ENCODE measurements around the gene ZNF223. TPM values are rescaled to one million over a fixed set of nuclear protein-coding genes. Genes with fewer than 3 reads are reported as not detected.

ZNF223 gene
- total and polyA plus RNA-seq, 10 donors: 2.7 to 9.9 (median 5.8) TPM

DNA sequence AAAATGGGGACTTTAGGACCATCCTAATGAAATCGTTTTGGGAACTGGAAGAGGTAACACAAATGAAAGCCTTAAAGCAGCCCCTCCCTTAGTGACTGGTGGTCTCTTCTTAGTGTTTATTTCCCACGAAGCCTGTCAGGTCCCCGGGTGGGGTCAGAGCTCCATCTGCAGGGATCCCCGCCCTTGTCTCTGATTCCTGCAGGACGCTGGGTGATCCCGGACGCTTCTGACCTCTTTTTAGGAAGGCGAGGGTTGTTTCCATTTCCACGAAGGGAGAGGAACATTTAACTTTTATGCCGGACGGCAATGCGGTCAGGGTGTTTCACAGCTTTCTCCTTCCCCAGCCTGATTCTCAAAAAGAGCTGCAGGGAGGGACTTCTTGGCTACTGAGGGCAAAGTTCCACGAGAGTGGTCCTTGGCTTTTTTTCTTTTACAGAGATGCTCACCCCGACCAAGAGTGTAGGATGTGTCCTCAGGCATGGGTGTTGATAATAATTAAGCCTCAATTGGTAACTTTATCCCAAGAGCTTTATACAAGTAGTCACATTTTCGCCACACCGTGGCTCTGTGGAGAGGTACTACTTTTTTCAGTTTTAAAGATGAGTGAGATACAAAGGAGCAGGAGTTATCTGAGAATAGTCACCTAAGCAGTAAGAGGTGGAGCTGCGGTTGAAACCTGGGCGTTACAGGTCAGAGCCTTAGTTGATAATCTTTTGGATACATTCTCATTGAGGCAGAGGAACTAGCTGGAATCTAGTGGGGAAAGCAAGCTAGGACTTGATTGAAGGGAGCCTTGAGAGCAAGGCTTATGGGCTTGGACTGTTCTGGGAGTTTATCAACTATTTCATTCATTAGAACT, 20.9 kb downstream of the ZNF223 start:
- Histone ChIP-seq H3K4me1 (peaks cover 9 to 23% (median 19%) of the 10 kb centered on the region in 6 donors), H3K36me3 (peaks cover 0 to 23% (median 2%) of the 10 kb centered on the region in 6 donors), H3K27me3 (replicated peaks in 1 of 7) (no peaks in the 10 kb centered on the region), H3K27ac (peak overlapping the region in 6 of 8 donors; percentile 55 to 80 (median 72)), H3K9me3 (peaks cover 0 to 37% (median 32%) of the 10 kb centered on the region in 8 donors), H3K4me3 (peak overlapping the region; percentile 44 to 88 (median 63))
- WGBS, 5 donors: 24 to 42% (median 29%) methylated on average over 18 of the region's 18 CpGs
- intact Hi-C loops (cut with DNase I; ENCODE audit: low total_unique reads): no loop called here
- TF ChIP-seq POLR2A (IDR thresholded peaks at IDR 0.05) (no peak), POLR2AphosphoS5 (IDR thresholded peaks at IDR 0.05) (no peak), CTCF (IDR thresholded peaks at IDR 0.05 in 8 of 11, conservative IDR thresholded peaks at IDR 0.05 in 3 of 11) (no peak)
- DNase-seq: no peak

GRCh38 chr19:44076325-44076724, 24.5 kb downstream of the ZNF223 start:
- intact Hi-C loops (cut with DNase I; ENCODE audit: low total_unique reads): no loop called here
- Histone ChIP-seq H3K36me3 (peaks cover 0 to 52% (median 13%) of the 10 kb centered on the region in 6 donors), H3K9me3 (peaks cover 0 to 1% (median 0%) of the 10 kb centered on the region in 8 donors), H3K4me1 (peaks cover 8 to 19% (median 16%) of the 10 kb centered on the region in 6 donors), H3K4me3 (no peak overlapping the region), H3K27ac (no peak overlapping the region), H3K27me3 (replicated peaks in 1 of 7) (no peaks in the 10 kb centered on the region)
- TF ChIP-seq CTCF (IDR thresholded peaks at IDR 0.05 in 8 of 11, conservative IDR thresholded peaks at IDR 0.05 in 3 of 11): no peak
- DNase-seq: no peak
- 84 to 97% (median 89%) methylated on average over 2 of the region's 2 CpGs for WGBS, 5 donors

DNA sequence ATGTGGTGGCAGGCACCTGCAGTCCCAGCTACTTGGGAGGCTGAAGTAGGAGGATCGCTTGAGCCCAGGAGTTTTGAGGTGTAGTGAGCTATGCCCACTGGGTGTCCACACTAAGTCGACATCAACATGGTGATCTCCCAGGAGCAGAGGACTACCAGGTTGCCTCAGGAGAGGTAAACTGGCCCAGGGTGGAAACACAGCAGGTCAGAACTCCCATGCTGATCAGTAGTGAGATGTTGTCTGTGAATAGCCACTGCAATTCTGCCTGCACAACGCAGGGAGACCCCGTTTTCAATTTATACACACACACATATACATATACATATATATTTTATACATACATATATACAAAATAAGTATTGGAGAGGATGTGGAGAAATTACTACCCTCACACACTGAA, 40.3 kb downstream of the ZNF223 start:
- 59 to 73% (median 69%) methylated on average over 4 of the region's 4 CpGs for WGBS, 5 donors
- Histone ChIP-seq H3K36me3 (peaks cover 0 to 24% (median 4%) of the 10 kb centered on the region in 6 donors), H3K9me3 (no peaks in the 10 kb centered on the region), H3K4me1 (peaks cover 8 to 30% (median 23%) of the 10 kb centered on the region in 6 donors), H3K4me3 (no peak overlapping the region), H3K27ac (no peak overlapping the region), H3K27me3 (replicated peaks in 1 of 7) (no peaks in the 10 kb centered on the region)
- intact Hi-C loops (cut with DNase I; ENCODE audit: low total_unique reads): loop anchor here (10.0 kb wide), 1 partner anchor 87 kb away; the partner anchor contains the start of gene ZNF230
- DNase-seq: no peak
- TF ChIP-seq CTCF (IDR thresholded peaks at IDR 0.05 in 8 of 11, conservative IDR thresholded peaks at IDR 0.05 in 3 of 11) (no peak), POLR2AphosphoS5 (IDR thresholded peaks at IDR 0.05) (no peak), POLR2A (IDR thresholded peaks at IDR 0.05) (no peak)

All from spleen (tissue), 11 donors.